HG02981 (cell line): ENCODE results near the gene LRRC70.

Source experiments
- ATAC-seq: cut with Tn5 transposase; IDR thresholded peaks from one replicate; pipeline ENCODE4 v1.9.1; 2021; ENCODE audit warnings: mild to moderate bottlenecking, moderate library complexity; ENCODE audit not compliant: unreplicated experiment

The LRRC70 gene

DNA sequence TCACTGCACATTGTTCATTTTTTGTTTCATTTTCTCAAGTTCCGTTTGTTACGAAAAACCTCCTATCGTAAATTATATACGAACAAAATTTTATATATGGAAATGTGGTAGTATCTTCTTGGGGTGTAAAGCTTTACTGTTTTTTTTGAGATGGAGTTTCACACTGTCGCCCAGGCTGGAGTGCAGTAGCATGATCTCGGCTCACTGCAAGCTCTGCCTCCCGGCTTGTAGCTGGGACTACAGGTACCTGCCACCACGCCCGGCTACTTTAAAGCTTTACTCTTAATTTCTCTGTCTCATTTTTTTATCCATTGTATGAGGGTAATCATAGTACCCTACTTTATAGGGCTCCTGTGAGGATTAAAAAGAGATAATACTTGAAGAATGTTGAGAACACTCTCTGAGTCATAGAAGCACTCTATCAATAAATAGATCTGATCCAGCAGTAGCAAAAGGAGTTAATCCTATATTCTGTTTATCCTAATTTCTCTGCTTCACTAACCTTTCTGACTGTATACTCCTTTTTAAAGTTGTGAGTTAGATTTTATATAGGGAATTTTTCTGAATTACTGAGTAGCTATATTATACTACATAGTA, 5.6 kb upstream of the LRRC70 start:
- no peak for ATAC-seq

DNA sequence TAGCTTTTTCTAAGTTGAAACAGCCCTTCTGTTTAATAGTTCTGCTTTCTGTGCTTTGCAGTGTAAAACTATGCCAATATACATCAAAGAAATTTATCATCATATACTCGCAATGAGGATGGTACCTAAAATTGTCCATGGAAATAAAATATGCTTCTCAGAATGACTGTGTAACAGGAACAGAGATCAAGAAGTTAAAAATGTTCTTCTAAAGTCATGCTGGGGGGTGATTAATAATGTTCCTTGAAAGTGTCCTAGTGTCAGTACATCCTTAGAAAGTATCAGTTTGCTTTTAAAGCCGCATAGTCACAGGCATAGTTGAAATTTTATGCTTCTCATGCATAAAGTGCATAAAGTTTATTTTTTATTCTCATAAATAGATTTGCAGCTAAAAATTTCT, 4.0 kb upstream of the LRRC70 start:
- ATAC-seq, result no peak

DNA sequence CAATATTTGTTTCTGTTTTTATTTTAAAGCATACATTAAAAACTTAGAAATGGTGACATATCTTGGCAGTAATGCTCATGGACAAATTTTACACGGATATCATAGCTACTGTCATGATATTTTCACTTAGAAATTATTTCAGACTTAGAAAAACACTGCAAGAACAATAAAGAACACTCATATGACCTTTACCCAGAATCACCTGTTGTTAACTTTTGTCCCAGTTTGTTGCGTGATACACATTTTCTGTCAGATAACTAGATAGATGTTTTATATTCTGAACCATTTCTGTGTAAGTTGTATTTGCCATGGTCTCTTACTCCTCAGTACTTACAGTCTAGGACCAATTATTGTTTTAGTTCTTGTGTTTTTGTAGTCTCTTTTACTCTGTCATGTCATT, 3.6 kb upstream of the LRRC70 start:
- ATAC-seq, result no peak

DNA sequence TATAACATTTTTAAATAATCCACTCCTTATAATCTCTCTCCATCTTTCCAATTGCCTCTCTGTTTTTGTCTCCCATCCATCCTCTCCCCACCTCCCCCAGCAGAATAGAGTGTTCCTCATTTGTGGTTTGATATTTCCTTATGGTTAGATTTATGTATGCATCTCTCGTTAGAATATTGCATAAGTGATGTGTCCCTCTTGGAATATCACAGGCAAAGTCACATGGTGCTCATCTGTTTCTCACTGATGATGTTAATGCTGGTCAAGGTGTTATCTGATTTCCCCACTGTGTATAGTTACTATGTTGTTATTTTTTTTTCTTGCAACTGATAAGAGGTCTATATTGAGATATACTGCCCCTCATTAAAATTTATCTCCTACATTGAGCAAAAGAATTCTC, 3.1 kb upstream of the LRRC70 start:
- ATAC-seq, result no peak

DNA sequence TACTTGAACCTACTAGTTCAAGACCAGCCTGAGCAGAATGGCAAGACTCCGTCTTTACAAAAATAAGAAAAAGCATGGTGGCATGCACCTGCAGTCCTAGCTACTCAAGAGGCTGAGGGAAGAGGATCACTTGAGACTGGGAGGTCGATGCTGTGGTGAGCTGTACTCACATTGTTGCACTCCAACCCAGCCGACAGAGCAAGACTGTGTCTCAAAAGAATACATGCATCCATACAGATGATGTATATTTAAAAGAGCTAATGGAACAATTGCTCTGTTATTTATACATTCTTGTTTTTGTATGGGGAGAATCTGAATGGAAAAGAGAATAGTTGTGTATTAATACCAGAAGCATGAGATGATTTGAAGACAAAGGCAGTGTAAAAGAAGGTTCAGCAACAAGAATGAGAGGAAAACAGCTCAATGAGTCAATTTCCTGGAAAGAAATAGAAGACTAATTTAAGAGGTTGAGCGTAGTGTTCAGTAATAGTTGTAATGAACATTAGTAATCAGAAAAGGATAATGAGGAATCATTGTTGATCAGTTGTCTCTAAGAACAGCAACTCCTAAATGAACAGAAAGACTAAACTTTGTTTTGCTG, 1.9 kb upstream of the LRRC70 start:
- ATAC-seq, result no peak

DNA sequence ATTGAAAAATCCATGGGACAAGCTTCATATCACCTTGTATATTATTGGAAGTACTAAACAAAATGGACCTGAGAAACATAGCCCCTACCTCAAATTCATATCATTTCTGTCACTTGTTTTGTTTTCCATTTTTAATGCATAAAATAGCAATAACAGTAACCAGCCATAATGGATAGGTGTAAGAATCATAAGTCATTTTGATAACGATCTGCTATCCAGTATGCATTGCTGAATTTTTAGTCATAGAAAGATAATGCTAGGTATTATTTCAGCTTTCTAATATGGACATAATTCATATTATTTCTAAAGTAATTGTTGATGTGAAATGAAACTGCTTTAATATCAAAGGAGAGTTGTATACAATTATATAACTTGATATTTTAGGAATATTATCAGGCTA, 1.1 kb upstream of the LRRC70 start:
- no peak for ATAC-seq

DNA sequence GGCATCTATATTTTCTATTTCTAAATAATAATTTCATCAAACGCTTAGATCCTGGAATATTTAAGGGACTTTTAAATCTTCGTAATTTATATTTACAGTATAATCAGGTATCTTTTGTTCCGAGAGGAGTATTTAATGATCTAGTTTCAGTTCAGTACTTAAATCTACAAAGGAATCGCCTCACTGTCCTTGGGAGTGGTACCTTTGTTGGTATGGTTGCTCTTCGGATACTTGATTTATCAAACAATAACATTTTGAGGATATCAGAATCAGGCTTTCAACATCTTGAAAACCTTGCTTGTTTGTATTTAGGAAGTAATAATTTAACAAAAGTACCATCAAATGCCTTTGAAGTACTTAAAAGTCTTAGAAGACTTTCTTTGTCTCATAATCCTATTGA, 1.1 kb downstream of the LRRC70 start:
- ATAC-seq, result no peak

DNA sequence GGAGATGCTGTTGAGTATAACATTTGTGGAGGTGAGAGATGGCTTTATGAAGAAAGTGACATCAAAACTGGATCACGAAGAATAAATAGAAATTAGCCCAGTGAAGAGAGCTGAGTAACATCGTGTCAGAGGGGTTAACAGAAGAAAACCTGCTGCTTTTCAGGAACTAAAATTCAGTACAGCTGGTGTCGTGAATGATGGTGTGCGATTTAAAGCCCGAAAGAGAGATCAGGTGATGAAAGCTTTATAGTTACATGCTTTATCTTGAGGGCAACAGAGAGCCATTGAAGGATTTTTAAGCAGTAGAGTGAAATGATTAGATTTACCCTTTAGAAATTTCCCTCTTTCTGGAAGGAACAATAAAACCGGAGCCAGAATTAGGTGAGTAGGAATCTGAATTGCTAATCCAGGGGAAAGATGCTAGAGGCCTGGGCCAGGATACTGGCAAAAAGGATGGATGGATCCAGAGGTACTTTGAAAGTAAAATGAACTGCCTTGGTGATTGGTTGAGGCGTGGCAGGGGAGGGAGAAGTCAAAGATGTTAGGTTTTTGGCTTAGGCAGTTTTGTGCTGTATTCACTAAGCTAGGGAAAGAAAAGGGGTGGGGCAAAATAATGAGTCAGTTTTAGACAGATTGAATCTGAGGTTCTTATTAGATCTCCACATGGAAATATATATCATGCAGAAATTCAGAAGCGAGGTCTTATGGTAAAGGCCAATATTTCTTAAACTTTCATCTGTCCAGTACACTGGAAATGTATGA, 3.4 kb downstream of the LRRC70 start:
- ATAC-seq, result no peak

DNA sequence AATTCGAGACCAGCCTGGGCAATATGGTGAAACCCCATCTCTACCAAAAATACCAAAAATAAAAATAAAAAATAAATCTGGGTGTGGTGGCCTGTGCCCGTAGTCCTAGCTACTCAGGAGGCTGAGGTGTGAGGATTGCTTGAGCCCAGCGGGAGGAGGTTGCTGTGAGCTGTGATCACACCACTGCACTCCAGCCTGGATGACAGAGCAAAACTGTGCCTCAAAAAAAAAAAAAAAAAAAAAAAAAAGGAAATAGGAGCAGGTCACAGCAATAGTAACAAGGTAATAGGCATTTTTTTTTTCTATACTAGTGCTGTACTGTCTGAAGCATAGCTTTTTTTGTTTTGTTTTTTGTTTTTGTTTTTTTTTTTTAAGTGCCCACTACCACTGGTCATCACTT, 5.8 kb downstream of the LRRC70 start:
- ATAC-seq, result no peak

DNA sequence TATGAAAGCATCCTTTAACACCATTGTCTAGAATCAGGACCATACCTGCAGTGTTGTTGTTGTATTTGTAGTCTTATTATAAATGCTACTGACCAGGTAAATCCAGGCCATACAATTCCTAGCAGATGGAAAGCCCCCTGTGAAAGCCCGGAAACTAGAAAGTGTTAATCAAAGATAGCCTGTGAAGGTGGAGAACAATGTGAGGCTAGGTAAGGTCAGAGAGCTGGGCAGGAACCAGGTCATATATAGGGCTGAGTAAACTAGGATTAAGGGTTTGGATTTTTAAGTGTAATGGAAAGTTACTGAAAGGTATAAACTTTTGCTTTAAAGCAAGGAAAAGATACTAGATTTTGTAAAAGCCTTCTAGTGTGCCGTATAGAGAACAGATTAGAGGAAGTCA, 6.7 kb downstream of the LRRC70 start:
- no peak for ATAC-seq

DNA sequence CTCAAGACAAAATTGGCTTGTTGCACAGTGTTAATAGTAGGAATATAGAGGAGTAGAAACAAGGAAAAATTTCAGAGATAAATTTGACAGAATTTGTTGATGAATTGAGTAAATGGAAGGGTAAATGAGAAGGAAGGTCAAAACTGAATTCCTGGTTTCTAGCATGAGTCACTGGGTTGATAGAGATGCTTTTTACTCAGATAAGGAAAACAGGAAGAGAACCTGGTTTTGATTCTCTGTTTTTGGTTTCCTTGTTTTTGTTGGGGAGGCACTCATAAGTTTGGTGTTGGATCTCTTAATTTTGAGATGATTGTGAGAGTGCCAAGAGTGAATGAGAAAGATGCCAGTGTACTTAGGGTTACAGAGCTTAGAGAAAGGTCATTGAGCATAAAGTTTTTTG, 7.1 kb downstream of the LRRC70 start:
- no peak for ATAC-seq

DNA sequence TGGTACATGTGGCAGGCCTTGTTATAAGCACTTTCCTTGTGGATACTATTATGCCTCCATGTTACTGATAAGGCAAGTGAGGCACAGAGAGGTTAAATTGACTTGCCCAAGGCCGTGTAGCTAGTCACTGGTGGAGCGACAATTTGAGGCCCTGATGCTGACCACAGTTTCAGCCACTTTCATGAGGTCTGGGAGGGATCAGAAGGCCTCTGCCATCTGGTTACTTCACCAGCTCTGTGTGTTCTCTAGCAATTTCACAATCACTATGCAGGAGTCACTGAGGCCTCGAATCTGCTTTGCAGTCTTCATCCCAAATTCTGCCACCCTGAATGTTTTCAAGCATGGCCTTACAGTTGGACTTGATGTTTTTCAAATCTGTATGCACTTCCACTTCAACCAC, 9.1 kb downstream of the LRRC70 start:
- ATAC-seq, result peak; percentile 74

DNA sequence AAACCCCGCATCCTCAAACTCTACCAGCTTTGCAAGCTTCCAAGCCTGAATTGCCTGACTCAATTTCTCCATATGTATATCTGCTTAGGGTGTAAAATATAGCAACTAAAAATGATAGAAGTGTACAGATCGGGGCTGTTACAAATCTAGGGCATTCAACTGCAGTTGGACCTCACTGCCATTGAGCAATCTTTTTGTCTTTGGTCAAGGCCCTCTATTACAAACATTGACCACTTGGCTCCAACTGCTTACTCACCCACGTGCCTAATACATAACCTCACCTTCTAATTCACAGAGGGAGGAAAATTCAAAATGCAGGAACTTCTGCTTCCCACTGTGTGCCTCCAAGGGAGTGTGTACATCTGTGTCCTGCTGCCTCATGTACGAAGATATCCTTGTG, 10.0 kb downstream of the LRRC70 start:
- ATAC-seq, result no peak

DNA sequence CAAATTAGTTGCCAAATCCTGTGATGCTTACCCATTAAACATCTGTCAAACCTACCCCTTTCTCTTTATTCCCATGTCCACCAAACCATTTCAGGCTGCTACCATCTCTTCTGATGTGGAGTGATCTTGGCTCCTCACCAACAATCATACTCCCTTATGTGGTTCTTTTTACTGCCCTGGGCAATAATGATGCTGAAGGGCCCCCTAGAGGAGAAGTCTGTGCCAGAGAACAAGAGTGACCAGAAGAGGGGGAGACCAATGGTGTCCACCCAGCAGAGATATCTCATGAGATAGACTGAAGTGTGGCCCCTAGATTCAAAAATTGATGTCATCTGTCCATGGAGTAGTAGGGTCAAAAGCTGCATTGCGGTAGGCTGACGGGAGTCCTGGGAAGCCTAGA, 10.9 kb downstream of the LRRC70 start:
- ATAC-seq, result no peak

DNA sequence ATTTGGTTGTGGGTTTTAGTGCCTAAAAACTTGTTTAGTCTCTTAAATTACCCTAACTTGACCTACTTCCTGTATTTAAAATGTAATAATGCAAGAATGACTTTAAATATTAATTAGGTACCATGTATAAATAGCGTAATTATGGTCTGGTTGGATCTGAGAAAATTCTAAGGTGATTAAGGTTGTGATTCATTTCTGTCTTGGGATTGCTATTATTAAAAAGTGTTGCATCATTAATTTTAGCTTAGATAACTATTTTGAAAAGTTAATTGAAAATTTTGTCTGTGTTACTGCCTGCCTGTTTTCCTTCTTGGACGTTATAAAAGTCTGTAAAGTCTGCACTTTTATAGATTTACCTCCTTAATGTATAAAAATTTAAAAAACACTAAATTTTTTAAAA, 11.8 kb downstream of the LRRC70 start:
- ATAC-seq, result no peak

DNA sequence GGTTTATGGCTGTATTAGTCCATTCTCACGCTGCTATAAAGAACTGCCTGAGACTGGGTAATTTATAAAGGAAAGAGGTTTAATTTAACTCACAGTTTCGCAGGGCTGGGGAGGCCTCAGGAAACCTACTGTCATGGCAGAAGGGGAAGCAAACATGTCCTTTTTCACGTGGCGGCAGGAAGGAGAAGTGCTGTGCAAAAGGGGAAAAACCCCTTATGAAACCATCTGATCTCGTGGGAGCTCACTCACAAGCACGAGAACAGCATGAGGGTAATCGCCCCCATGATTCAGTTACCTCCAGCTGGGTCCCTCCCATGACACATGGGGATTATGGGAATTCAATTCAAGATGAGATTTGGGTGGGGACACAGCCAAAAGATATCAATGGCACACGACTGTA, 13.9 kb downstream of the LRRC70 start:
- ATAC-seq, result no peak

DNA sequence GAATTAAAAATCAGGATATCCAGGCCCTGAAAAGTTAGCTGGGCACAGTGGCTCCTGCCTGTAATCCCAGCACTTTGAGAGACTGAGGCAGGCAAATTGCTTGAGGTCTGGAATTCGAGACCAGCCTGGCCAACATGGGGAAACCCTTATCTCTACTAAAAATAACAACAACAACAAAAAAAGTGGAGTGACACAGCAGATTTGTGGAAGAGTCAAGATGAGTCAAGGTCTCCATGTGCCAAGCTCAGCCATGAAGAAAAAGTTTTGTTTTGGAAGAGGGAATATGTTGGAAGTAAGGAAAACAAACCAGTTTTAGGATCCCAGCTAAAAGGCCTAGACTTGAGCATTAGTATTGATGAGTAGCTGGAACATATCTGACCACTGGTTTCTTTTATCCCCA, 14.7 kb downstream of the LRRC70 start:
- ATAC-seq, result no peak

DNA sequence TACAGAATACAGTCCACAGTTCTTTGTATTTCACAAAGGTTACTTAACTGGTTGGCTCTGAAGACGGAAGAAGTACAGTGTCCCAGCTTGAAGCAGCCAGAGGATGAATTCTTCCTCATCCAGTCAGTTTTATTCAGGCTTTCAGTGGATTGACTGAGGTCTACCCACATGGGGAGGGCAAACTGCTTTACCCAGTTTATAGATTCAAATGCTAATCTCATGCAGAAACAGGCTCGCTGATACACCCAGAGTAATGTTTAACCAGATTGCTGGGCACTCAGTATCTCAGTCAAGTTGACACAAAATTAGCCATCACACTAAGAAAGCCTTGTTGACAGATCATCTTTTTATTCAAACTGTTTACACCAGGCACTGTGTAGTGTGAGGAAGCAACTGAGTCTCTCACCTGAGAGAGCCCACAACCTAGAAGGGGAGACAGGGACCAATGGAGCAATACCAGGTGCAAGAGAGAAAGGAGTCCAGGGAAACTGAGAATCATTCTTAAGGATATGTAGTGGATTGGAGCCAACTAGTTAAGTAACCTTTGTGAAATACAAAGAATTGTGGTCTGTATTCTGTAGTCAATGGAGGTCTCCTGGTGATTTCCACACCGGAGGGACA, 15.9 kb downstream of the LRRC70 start:
- ATAC-seq, result no peak

DNA sequence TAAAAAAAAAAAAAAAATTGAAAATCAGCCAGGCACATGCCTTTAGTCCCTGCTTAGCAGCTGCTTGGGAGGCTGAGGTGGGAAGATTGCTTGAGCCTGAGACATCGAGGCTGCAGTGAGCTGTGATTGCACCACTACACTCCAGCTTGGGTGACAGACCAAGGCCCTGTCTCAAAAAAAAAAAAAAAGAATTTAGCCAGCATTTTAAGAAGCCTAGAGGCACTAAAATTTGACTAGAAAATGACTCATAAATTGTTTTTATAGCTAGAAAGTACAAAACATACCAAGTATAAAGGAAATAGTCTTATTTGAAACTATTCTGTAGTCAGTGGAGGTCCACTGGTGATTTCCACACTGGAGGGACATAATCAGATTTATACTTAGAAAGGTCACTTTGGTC, 17.5 kb downstream of the LRRC70 start:
- no peak for ATAC-seq

DNA sequence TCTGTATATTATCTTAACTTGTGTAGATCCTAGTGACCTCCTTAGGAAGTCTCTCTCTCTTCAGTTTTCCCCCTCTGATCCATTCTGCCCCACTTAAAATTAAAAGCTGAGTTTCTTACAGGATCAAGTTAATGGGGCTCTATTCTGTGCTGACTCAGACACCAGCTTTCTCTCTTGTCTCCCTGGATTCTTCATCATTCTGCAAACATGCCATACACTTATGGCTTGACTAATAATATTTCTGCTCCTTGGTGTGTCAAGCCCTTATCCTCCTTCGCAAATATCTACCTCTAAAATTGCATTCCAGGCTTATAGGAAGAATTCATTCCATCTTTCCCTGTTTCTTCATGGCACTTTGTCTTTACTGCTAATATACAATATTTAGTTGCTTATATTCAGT, 18.1 kb downstream of the LRRC70 start:
- ATAC-seq, result no peak

DNA sequence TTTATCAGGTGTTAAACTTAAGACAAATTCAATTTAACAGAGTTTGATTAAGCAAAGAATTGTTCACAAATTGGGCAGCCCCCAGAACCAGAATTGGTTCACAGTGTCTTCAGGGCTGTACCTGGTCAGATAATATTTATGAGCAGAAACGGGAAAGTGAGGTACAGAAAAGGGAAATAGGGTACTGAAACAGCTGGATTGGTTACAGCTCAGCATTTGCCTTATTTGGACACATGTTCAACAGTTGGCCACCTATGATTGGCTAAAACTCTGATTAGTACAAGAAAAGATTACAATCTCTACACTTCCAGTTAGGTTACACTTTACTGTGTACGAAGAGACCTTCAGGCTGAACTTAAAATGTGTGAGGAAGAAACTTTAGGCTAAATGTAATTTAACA, 18.7 kb downstream of the LRRC70 start:
- ATAC-seq, result no peak

DNA sequence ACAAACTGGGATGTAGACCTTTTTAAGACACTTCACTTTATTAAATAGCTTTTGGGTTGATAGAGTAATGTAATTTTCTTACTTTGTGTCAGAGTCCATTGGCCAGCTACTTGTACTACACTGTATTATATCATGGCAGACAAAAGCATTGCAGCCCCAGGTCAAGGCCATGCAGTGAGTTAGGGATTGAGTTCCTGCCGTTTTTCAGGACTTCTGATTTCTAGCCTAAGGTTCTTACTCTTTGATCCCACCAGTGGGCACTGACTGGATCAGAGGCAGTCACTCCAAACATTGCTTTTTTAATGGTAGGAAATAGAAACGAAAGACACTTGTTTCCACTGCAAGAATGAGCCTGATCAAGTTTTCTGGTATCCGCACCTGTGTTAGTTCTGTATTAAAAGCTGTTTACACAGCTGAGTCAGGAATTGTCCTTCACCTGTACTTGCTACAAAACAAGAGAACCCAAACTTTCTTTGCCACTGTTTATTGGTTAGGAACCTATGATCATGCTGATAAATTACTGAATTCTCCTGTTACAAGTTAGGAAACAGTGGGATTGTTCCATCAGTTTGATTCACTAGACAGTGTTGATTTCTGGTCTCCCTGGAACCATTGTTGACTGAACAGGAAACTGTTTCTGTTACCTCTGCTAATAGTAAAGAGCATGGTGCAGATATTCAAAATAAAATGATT, 22.1 kb downstream of the LRRC70 start:
- no peak for ATAC-seq
